ENCODE data around the gene B3GNT3. TPM values are rescaled to one million over a fixed set of nuclear protein-coding genes. Genes with fewer than 3 reads are reported as not detected.
A peak's percentile ranks its signal among the peaks of the same experiment; 100 is the strongest.

The B3GNT3 gene
- total and polyA plus RNA-seq, 2 of the 13 experiments (the other 11 are each of a cell fraction or from before 2014, with no cell fraction given): 0.86 to 4.0 TPM

- TF ChIP-seq, protein P1, sequence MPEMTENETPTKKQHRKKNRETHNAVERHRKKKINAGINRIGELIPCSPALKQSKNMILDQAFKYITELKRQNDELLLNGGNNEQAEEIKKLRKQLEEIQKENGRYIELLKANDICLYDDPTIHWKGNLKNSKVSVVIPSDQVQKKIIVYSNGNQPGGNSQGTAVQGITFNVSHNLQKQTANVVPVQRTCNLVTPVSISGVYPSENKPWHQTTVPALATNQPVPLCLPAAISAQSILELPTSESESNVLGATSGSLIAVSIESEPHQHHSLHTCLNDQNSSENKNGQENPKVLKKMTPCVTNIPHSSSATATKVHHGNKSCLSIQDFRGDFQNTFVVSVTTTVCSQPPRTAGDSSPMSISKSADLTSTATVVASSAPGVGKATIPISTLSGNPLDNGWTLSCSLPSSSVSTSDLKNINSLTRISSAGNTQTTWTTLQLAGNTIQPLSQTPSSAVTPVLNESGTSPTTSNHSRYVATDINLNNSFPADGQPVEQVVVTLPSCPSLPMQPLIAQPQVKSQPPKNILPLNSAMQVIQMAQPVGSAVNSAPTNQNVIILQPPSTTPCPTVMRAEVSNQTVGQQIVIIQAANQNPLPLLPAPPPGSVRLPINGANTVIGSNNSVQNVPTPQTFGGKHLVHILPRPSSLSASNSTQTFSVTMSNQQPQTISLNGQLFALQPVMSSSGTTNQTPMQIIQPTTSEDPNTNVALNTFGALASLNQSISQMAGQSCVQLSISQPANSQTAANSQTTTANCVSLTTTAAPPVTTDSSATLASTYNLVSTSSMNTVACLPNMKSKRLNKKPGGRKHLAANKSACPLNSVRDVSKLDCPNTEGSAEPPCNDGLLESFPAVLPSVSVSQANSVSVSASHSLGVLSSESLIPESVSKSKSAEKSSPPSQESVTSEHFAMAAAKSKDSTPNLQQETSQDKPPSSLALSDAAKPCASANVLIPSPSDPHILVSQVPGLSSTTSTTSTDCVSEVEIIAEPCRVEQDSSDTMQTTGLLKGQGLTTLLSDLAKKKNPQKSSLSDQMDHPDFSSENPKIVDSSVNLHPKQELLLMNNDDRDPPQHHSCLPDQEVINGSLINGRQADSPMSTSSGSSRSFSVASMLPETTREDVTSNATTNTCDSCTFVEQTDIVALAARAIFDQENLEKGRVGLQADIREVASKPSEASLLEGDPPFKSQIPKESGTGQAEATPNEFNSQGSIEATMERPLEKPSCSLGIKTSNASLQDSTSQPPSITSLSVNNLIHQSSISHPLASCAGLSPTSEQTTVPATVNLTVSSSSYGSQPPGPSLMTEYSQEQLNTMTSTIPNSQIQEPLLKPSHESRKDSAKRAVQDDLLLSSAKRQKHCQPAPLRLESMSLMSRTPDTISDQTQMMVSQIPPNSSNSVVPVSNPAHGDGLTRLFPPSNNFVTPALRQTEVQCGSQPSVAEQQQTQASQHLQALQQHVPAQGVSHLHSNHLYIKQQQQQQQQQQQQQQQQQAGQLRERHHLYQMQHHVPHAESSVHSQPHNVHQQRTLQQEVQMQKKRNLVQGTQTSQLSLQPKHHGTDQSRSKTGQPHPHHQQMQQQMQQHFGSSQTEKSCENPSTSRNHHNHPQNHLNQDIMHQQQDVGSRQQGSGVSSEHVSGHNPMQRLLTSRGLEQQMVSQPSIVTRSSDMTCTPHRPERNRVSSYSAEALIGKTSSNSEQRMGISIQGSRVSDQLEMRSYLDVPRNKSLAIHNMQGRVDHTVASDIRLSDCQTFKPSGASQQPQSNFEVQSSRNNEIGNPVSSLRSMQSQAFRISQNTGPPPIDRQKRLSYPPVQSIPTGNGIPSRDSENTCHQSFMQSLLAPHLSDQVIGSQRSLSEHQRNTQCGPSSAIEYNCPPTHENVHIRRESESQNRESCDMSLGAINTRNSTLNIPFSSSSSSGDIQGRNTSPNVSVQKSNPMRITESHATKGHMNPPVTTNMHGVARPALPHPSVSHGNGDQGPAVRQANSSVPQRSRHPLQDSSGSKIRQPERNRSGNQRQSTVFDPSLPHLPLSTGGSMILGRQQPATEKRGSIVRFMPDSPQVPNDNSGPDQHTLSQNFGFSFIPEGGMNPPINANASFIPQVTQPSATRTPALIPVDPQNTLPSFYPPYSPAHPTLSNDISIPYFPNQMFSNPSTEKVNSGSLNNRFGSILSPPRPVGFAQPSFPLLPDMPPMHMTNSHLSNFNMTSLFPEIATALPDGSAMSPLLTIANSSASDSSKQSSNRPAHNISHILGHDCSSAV (CRISPR knock-in tag; IDR thresholded peaks at IDR 0.05; ENCODE audit: borderline replicate concordance): no peak
- no peak for TF ChIP-seq NCOA5 (CRISPR knock-in tag; IDR thresholded peaks at IDR 0.05)
- peak; percentile 74 for TF ChIP-seq CSRNP1 (CRISPR knock-in tag; IDR thresholded peaks at IDR 0.05)
- 0 out of 2 replicates have a peak, but pooled peaks have one; percentile 47 for TF ChIP-seq ZNF543 (CRISPR knock-in tag; IDR thresholded peaks at IDR 0.05)
- TF ChIP-seq ETV5 (CRISPR knock-in tag; IDR thresholded peaks at IDR 0.05; ENCODE audit: borderline replicate concordance): peak; percentile 18; the same call in 1 of the 2 replicates
- no peak for TF ChIP-seq ZNF512 (CRISPR knock-in tag; IDR thresholded peaks at IDR 0.05)
- TF ChIP-seq, protein P2, sequence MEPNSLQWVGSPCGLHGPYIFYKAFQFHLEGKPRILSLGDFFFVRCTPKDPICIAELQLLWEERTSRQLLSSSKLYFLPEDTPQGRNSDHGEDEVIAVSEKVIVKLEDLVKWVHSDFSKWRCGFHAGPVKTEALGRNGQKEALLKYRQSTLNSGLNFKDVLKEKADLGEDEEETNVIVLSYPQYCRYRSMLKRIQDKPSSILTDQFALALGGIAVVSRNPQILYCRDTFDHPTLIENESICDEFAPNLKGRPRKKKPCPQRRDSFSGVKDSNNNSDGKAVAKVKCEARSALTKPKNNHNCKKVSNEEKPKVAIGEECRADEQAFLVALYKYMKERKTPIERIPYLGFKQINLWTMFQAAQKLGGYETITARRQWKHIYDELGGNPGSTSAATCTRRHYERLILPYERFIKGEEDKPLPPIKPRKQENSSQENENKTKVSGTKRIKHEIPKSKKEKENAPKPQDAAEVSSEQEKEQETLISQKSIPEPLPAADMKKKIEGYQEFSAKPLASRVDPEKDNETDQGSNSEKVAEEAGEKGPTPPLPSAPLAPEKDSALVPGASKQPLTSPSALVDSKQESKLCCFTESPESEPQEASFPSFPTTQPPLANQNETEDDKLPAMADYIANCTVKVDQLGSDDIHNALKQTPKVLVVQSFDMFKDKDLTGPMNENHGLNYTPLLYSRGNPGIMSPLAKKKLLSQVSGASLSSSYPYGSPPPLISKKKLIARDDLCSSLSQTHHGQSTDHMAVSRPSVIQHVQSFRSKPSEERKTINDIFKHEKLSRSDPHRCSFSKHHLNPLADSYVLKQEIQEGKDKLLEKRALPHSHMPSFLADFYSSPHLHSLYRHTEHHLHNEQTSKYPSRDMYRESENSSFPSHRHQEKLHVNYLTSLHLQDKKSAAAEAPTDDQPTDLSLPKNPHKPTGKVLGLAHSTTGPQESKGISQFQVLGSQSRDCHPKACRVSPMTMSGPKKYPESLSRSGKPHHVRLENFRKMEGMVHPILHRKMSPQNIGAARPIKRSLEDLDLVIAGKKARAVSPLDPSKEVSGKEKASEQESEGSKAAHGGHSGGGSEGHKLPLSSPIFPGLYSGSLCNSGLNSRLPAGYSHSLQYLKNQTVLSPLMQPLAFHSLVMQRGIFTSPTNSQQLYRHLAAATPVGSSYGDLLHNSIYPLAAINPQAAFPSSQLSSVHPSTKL (CRISPR knock-in tag; IDR thresholded peaks at IDR 0.05): peak; percentile 54
- TF ChIP-seq ARNT2 (CRISPR knock-in tag; IDR thresholded peaks at IDR 0.05; ENCODE audit: low read depth): peak; percentile 14; the same call in 1 of the 2 replicates
Measured at GRCh38 chr19:17794731-17795494, at the start of gene B3GNT3 (continued).

All from HepG2 (cell line).